ENCODE measurements around the gene LRRN2. TPM values are rescaled to one million over a fixed set of nuclear protein-coding genes. Genes with fewer than 3 reads are reported as not detected.
A peak's percentile ranks its signal among the peaks of the same experiment; 100 is the strongest.

Gene LRRN2
- total and polyA plus RNA-seq, 4 donors, result 0.97 to 4.4 (median 1.2) TPM

GRCh38 chr1:204688776-204689175 lies 3.2 kb upstream of the LRRN2 start:
- DNase-seq (no peak), ATAC-seq (ENCODE audit: insufficient read depth, low FRiP score) (no peak)
- Histone ChIP-seq H3K27ac (ENCODE audit: low read depth in 1 of 2, low read length in 1 of 2) (no peak overlapping the region), H3K4me1 (ENCODE audit: control insufficient read depth in 5 of 5, insufficient read depth in 5 of 5, low read length in 5 of 5) (peaks cover 0 to 15% (median 0%) of the 10 kb centered on the region in 5 donors), H3K9me3 (ENCODE audit: control insufficient read depth in 4 of 4, insufficient read depth in 3 of 4, low read length in 3 of 4) (peaks cover 0 to 4% (median 0%) of the 10 kb centered on the region in 4 donors), H3K9ac (ENCODE audit: insufficient read depth in 1 of 2, low read length in 2 of 2) (no peak overlapping the region), H3K36me3 (ENCODE audit: control insufficient read depth in 4 of 4, insufficient read depth in 4 of 4, low read length in 4 of 4) (no peaks in the 10 kb centered on the region), H3K4me3 (no peak overlapping the region), H3K27me3 (ENCODE audit: control insufficient read depth in 3 of 3, insufficient read depth in 3 of 3, low read length in 2 of 3) (peaks cover 17 to 38% (median 22%) of the 10 kb centered on the region in 3 donors)
- WGBS, 2 donors, result 81 to 94% methylated on average over 2 of the region's 2 CpGs
- no peak for TF ChIP-seq CTCF (IDR thresholded peaks at IDR 0.05; ENCODE audit: control extremely low read depth, extremely low read depth)

GRCh38 chr1:204688007-204688406 lies 2.5 kb upstream of the LRRN2 start:
- Histone ChIP-seq H3K27me3 (ENCODE audit: control insufficient read depth in 3 of 3, insufficient read depth in 3 of 3, low read length in 2 of 3) (peaks cover 18 to 44% (median 23%) of the 10 kb centered on the region in 3 donors), H3K4me3 (no peak overlapping the region), H3K4me1 (ENCODE audit: control insufficient read depth in 5 of 5, insufficient read depth in 5 of 5, low read length in 5 of 5) (peaks cover 0 to 15% (median 0%) of the 10 kb centered on the region in 5 donors), H3K9me3 (ENCODE audit: control insufficient read depth in 4 of 4, insufficient read depth in 3 of 4, low read length in 3 of 4) (peaks cover 0 to 4% (median 0%) of the 10 kb centered on the region in 4 donors), H3K36me3 (ENCODE audit: control insufficient read depth in 4 of 4, insufficient read depth in 4 of 4, low read length in 4 of 4) (no peaks in the 10 kb centered on the region), H3K9ac (ENCODE audit: insufficient read depth in 1 of 2, low read length in 2 of 2) (no peak overlapping the region), H3K27ac (ENCODE audit: low read depth in 1 of 2, low read length in 1 of 2) (no peak overlapping the region)
- 92 to 96% methylated on average over 2 of the region's 2 CpGs for WGBS, 2 donors
- no peak for ATAC-seq (ENCODE audit: insufficient read depth, low FRiP score)
- no peak for TF ChIP-seq CTCF (IDR thresholded peaks at IDR 0.05; ENCODE audit: control extremely low read depth, extremely low read depth)
- no peak for DNase-seq

GRCh38 chr1:204684571-204685235 lies 835 bp downstream of the LRRN2 start:
- WGBS, 2 donors, result 1 to 3% methylated on average over 25 to 42 of the region's 42 CpGs
- no peak overlapping the region for H3K27ac ChIP-seq (ENCODE audit: low read depth in 1 of 2, low read length in 1 of 2)
- peaks cover 0 to 4% (median 0%) of the 10 kb centered on the region in 4 donors for H3K9me3 ChIP-seq (ENCODE audit: control insufficient read depth in 4 of 4, insufficient read depth in 3 of 4, low read length in 3 of 4)
- DNase-seq, result no peak
- H3K9ac ChIP-seq (ENCODE audit: insufficient read depth in 1 of 2, low read length in 2 of 2), result no peak overlapping the region
- peaks cover 0 to 15% (median 0%) of the 10 kb centered on the region in 5 donors for H3K4me1 ChIP-seq (ENCODE audit: control insufficient read depth in 5 of 5, insufficient read depth in 5 of 5, low read length in 5 of 5)
- H3K36me3 ChIP-seq (ENCODE audit: control insufficient read depth in 4 of 4, insufficient read depth in 4 of 4, low read length in 4 of 4), result no peaks in the 10 kb centered on the region
- peak overlapping the region; percentile 29 for H3K4me3 ChIP-seq
- no peak for TF ChIP-seq CTCF (IDR thresholded peaks at IDR 0.05; ENCODE audit: control extremely low read depth, extremely low read depth)
- peaks cover 18 to 51% (median 28%) of the 10 kb centered on the region in 3 donors for H3K27me3 ChIP-seq (ENCODE audit: control insufficient read depth in 3 of 3, insufficient read depth in 3 of 3, low read length in 2 of 3)
- peak; percentile 17 for ATAC-seq (ENCODE audit: insufficient read depth, low FRiP score)
